AG09309 (cell line): ENCODE measurements around the gene CRYZ.

ENCODE experiments used
- DNase-seq: peaks from one replicate; pipeline ENCODE4 v3.0.0-alpha.2; 2010; ENCODE audit warnings: low read depth
- H3K4me3 ChIP-seq: 2 replicates; pipeline ENCODE4 v1.5.1; 2011; ENCODE audit warnings: mild to moderate bottlenecking, low read depth, low read length, moderate library complexity; ENCODE audit not compliant: control insufficient read depth
- TF ChIP-seq, protein P1 (sequence below): IDR thresholded peaks from 2 replicates; pipeline ENCODE4 v1.5.1; 2011; ENCODE audit warnings: mild to moderate bottlenecking, low read depth, low read length, inconsistent platforms; ENCODE audit not compliant: insufficient read depth, control insufficient read depth; ENCODE audit errors: missing control alignments

CRYZ gene

DNA sequence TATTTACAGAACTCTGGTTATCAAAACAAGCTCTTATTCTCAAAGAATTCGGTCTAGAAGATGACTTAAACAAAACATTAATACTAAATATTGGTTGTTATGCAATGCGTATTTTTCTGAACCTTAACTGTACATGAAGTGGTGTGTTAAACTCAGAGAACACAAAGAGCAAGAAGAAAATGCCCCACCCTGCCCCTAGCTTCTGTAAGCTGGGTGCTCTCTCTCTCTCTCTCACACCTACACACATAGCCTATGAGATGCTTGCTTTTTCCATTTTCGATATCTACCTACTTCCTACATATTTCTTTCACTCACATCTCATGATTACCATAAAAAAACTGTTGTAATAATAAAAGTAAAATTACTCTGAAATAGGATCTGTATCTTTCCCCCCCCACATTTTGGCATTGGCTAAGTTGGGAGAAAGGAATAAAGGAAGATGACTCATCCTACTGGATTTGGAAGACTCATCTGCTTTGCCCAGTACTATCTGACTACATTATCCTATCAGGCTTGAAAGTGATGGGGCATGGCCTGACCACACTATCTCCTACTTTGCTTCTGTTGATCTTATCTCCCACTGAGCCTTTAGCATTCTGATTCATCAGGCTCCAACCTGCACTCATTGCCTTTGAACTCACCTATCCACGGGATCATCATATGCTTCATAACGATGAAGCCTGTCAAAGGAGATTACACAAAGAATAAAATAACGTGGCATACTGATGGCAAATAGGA, 2.9 kb downstream of the CRYZ start:
- H3K4me3 ChIP-seq, result no peak overlapping the region
- no peak for DNase-seq
- TF ChIP-seq, protein P1, sequence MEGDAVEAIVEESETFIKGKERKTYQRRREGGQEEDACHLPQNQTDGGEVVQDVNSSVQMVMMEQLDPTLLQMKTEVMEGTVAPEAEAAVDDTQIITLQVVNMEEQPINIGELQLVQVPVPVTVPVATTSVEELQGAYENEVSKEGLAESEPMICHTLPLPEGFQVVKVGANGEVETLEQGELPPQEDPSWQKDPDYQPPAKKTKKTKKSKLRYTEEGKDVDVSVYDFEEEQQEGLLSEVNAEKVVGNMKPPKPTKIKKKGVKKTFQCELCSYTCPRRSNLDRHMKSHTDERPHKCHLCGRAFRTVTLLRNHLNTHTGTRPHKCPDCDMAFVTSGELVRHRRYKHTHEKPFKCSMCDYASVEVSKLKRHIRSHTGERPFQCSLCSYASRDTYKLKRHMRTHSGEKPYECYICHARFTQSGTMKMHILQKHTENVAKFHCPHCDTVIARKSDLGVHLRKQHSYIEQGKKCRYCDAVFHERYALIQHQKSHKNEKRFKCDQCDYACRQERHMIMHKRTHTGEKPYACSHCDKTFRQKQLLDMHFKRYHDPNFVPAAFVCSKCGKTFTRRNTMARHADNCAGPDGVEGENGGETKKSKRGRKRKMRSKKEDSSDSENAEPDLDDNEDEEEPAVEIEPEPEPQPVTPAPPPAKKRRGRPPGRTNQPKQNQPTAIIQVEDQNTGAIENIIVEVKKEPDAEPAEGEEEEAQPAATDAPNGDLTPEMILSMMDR, result no peak

DNA sequence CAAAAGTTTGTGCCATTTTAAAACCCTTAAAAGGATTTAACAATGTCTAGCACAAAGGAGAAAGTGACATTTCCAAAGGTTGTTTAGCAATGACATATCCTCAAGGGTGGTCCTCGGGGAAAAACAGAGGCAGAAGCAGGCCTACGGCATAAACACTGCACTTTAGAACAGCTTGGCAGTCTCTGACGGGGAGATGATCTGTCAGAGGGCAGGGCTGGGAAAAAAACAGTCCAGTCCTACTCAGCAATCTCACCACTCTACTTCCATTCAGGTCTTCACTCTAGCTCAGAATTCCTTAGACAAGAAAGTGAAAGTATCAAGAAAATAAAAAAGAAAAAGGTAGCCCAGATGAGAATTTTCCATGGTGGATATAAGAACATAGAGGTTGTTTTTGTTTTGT, 4.1 kb downstream of the CRYZ start:
- H3K4me3 ChIP-seq, result no peak overlapping the region
- TF ChIP-seq, protein P1, result no peak
- no peak for DNase-seq

DNA sequence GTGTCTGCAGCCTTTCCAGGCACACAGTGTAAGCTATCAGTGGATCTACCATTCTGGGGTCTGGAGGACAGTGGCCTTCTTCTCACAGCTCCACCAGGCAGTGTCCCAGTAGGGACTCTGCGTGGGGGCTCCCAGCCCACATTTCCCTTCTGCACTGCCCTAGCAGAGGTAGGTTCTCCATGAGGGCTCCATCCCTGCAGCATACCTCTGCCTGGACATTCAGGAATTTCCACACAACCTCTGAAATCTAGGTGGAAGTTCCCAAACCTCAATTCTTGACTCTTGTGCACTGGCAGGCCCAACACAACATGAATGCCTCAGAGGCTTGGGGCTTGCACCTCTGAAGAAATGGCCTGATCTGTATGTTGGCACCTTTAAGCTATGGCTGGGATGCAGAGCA, 6.8 kb downstream of the CRYZ start:
- TF ChIP-seq, protein P1, result no peak
- no peak overlapping the region for H3K4me3 ChIP-seq
- DNase-seq, result no peak

DNA sequence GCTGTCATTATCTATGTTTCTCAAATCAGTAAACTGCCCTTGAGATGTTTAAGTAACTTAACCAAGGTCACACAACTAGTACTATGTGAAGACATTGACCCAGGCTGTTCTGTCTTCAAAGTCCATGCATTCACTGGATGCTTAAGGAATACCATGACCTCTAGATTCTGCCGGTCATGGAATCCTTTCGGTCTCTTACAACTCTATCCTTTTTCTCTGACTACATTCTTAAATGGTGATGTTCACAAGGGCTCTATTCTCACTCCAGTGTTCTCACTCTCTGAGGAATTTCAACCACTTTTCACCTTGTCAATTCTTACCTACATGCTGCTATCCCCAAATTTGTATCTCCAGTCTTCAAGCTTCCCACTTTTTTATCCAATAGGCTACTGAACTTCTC, 15.2 kb downstream of the CRYZ start:
- DNase-seq, result no peak
- H3K4me3 ChIP-seq, result no peak overlapping the region
- TF ChIP-seq, protein P1, result no peak

DNA sequence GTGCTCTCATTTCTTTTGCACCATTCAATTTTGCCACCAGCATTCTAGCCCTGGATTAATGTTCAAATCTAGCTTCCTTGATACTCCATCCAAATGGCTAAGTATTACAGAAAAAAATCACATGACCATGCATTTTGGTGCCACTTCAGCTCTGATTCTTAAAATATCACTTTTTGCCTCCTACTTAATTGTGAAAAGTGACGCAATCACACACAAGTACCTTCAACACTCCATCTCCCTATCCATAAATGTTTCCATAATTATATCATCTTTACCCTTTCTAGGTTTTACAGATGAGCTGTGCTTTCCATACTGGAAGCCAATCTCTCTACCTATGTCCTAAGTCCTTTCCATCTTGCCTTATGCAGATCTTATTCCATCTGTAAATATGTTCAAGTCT, 16.0 kb downstream of the CRYZ start:
- no peak for DNase-seq
- TF ChIP-seq, protein P1, result no peak
- no peak overlapping the region for H3K4me3 ChIP-seq

DNA sequence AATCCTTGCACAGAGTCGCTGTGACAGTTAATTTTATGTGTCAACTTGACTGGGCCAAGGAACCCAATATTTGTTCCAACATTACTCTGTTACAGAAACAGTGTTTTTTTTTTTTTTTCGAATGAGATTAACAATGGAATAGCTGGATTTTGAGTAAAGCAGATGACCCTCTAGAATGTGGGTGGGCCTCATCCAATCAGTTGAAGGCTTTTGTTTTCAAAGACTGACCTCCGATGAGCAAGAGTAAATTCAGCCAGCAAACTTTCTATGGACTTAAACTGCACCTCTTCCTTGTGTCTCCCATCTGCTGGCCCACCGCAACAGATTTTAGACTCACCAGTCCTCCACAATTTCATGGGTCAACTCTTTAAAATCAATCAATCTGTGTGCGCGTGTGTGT, 17.0 kb downstream of the CRYZ start:
- TF ChIP-seq, protein P1, result no peak
- DNase-seq, result no peak
- no peak overlapping the region for H3K4me3 ChIP-seq

DNA sequence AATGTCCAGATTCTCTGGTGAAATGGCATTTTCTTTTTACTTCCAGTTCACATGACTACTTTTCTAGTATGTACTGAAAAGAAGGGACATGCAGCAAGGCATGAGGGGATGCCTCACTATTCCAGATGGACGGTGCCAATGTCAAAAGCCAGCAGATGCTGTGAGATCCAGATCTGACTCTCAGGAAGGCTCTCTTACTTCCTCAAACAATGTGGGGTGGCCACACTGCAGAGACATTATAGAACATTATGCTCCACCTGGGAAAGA, 17.7 kb downstream of the CRYZ start:
- TF ChIP-seq, protein P1, result no peak
- H3K4me3 ChIP-seq, result no peak overlapping the region
- no peak for DNase-seq
